Stimulated activated CD4-positive, alpha-beta T cell treated with anti-CD3 and anti-CD28 coated beads, Interleukin-1b, Interleukin-23, amount 100 ng/mL, for 1 hour (primary cell): ENCODE measurements around the gene OPN5.

Experiments
- DNase-seq, 2 donors: peaks; one replicate each; pipeline ENCODE4 v3.0.0-alpha.2; 2020; ENCODE audit warnings: low read depth in 2 of 2

The OPN5 gene

GRCh38 chr6:47788498-47788884 lies 6.7 kb downstream of the OPN5 start:
- DNase-seq = no peak

DNA sequence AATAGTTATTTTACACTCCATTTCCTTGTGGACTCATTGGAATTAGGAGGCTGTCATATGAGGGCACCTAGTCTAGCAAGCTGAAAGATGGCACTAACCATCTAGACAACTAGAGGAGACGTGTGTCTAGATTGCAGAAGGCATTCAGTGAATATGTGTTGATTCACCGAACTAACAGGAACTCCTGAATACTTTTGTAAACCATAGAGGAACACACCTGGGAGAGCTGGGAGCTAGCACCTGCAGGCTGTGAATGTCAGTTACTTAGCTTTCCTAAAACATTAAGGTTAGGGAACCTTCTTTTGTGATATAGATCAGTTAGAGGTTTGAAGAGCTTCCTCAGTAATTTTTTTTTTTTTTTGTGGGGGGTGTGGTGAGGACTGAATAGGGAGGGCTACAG lies 7.7 kb downstream of the OPN5 start:
- DNase-seq = no peak

DNA sequence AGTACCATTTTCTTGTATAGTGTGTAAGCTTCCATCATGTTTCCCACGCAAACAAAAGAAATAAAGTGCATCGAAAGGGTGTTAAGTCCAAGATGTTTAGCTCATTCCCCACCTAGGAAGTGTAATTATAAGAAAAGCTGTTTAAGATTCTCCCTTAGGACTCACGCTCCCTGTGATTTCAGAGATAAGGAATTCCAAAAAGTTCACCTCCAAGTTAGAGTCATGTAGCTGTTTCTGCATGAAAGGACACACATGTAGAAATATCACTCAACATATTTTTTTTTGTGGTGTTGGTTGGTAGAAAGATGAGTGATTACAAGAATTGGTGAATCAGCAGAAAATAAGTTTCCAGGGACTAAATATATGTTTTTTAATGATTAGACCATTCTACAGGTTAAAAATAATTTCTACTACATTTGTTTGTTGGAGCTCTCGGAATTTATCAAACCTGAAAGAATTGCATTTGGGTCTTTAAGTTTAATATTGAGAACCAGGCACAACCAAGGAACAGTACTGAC lies 10.4 kb downstream of the OPN5 start:
- no peak for DNase-seq

GRCh38 chr6:47794577-47795135 lies 12.8 kb downstream of the OPN5 start:
- DNase-seq = no peak

- DNase-seq = no peak
Measured at GRCh38 chr6:47801984-47802383, 20.2 kb downstream of the OPN5 start.

DNA sequence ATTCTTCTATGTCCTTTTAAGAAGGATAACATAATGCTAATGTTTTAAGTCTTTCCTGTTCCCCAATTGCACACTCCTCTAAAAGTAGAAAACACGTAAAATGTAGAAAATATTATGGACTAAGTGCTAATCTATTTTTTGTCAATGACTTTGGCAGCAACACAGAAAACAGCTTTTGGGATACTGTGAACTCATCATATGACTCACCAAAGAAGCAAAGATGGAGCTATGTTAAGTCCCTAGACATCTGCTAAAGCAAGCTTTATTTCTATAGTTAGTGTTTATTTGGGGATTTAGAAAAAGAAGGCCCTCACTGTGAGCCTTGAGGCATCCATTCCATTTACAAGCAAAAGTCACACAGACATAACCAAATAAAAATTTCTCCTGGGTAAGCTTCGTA lies 23.0 kb downstream of the OPN5 start:
- no peak for DNase-seq

DNA sequence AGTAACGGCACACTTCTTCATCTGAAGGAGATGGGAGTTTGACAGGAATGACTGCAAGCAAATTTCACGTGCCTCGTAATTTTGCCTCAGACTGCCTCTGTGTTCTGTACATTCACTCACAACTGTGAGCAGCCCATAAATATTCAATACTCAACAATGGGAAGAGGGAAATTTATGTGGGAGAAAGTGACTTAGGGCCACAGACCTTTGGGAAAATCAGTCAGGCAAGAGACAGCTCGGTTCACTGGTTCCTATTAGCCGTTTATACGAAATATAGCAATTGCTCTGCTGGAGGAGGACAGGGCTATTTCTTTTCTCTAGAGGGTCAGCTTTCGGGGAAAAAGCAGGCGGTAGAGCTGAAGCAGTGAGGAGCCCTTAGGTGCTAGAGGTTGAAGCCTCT lies 28.0 kb downstream of the OPN5 start:
- DNase-seq = no peak

DNA sequence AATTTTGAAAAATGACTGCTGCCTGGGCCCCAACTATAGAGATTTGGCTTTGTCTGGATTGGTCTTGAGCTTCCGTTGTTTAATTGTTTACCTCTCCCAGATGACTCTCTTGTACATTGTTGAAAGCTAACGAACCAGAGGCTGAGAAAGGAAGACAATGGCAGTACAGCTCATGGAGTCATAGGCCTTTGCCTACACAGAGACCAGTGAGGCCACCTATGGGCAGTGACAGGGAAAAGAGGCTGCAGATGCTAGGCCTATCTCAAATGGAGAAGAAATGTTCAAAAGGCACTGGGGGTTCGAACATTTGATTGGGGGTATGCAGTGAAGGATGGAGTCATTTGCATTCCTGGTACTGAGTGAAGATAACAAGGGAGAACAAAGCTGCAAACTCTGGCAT lies 29.1 kb downstream of the OPN5 start:
- DNase-seq = no peak

GRCh38 chr6:47811443-47811842 lies 29.6 kb downstream of the OPN5 start:
- DNase-seq = no peak

- no peak for DNase-seq
Measured at GRCh38 chr6:47817749-47818148, 35.9 kb downstream of the OPN5 start.

GRCh38 chr6:47819461-47819860 lies 37.6 kb downstream of the OPN5 start:
- no peak for DNase-seq

DNA sequence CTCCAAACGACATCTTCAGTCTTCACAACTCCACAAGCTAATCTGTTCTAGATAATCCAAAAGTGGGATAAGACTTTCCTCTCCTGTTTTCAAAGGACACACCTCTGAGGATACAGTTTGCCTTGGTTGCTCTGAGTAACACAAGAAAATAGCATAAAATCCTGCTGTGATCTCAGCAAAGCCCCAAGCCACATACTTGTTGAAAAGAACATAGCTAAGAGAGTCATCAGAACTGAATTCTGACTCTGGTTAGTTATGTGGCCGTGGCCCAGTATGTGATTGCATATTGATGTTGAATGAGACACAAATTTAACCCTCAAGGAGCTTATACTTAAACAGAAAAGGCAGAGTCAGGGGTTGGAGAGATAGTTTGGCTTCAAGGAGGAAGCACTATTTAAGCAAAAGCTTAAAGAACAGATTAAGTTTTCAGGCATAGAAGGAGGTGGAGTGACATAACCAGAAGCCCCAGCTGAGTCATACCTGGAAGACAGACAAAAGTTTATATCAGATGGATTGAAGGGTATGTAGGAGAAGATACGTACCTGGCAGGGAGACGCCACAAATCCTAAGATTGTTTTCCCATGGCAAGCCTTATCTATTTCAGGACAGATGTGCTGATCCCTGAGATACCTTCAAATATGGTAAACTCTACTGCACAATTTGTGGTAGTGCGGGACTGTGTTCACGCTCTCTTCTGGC lies 41.2 kb downstream of the OPN5 start:
- no peak for DNase-seq

GRCh38 chr6:47832386-47833100 lies 50.7 kb downstream of the OPN5 start:
- no peak for DNase-seq

DNA sequence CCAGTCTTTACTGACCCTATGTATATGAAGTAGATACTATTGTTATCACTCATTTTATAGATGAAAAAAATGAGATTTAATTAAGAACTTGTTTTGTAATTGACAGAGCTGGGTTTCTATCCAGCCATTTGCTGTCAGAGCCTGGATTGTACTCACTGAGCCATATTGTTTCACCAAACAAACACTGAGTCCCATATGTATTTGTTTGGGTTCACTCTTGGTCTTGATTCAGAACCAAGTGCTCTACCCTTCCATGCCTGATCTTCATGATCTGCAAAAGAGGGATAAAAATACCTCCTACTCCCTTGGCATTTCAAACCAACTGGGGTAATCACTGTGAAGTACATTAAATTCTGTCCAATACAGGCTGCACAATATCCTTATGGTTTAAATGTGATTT lies 52.4 kb downstream of the OPN5 start:
- DNase-seq = no peak

GRCh38 chr6:47836046-47836445 lies 54.2 kb downstream of the OPN5 start:
- no peak for DNase-seq

DNA sequence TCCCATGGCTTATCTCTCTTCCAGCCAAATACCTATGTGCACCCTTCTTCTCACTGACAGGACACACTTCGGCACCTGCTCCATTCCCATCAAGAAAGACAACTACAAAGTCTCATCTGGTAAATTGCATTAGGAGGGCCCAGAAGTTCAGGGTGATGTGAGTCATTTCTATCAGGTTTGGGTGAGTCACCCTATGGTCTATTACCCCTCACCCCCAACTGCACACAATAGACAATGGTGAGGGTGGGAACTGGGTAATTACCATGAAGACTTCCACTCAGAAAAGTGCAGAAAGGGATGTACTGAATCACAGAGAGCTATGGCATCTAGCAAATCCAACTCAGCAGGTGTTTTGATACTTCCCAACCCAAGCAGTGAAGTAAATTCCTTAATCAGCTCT lies 54.8 kb downstream of the OPN5 start:
- no peak for DNase-seq

DNA sequence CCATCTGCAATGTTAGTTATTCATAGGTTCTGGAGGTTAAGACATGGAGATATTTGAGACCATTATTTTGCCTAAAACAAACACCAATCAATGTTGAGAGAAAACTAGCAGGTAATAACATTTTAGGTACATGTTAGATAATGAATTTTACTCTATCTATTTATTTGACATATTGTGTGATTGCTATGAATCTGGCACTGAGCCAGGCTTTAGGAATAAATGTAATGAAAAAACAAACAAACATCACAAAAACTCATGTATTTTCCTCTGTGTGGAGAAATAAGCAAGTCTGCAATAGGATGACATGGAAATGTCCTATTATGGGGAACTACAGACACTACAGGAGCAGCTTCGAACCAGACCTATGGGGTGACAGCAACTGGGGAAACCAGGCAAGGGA lies 57.8 kb downstream of the OPN5 start:
- no peak for DNase-seq

DNA sequence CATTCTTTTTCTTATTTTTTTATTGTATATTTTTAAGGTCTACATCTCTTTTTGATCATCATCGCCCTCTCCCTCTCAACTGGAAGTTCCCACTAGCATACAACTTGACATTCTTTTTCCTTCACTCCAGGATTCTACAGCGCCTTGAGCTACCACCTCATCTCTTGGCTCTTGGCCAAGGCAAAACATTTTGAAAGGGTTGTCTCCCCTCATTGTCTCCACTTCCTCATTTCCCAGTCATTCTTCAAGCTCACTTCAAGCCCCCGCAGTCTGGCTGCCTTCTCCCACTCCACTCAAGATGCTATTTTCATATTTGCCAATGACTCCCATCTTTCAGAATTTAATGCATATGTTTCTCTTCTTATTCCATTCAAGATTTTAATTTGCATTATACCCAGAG lies 63.0 kb downstream of the OPN5 start:
- DNase-seq = no peak

- DNase-seq = no peak
Measured at GRCh38 chr6:47846752-47847151, 64.9 kb downstream of the OPN5 start.

DNA sequence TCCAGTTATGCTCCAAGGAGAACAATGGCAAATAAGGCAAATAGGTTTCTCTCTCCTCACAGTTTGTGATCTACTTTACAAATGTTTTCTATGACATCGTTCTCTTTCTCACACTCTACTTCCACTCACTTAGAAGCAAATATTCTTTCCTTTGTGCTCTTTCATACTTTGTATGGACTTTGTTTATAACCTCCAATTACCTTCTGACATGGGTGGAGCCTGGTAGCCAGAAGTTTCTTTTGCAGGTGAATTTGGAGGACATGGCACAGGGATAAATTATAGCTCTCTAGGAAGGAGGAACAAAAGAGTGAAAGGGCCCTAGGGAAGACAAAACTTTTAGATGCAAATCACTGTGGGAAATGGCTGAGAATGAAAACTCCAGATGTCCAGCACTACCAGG lies 69.3 kb downstream of the OPN5 start:
- DNase-seq = no peak

DNA sequence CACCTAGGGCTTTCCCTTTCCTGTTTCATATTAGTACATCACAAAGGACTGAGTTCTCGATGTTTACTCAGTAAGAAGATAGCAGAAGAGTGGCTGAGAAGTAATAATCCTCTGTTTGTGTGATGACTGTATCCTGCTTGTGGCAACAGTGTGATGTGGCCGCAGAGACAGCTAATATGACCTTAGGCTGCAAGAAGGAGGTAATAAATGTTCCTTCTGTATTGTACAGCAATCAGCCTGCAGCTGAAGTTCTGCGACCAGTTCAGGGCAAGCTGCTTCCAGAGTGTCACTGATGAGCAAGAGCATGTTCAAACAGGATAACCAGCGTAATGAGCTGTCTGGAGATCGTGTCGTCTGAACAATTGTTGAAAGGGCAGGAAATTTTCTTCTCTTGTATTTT lies 70.9 kb downstream of the OPN5 start:
- DNase-seq = no peak

GRCh38 chr6:47853766-47854165 lies 71.9 kb downstream of the OPN5 start:
- DNase-seq = no peak

DNA sequence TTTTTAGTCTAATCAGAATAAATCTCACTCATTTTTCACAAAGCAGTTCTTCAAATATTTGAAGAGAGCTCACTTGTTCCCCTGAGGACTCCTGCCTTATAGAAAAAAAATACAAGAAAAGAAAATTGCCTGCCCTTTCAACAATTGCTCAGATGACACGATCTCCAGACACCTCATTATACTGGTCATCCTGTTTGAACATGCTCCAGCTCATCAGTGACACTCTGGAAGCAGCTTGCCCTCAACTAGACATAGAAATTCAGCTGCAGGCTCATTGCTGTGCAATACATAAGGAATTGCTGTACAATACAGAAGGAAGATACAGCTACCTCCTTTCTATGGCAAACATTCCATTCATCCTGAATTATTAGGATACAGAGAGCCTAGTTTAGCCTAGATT lies 73.1 kb downstream of the OPN5 start:
- no peak for DNase-seq
